NCI-H446 (cell line): Measurements from ENCODE around the gene PPP5C.
"Not testable (repeated sequence)": the region's sequence is repeated elsewhere in the genome, so short reads cannot be mapped to it uniquely, and the experiment has no call there.

Source experiments
- DNase-seq, 2 experiments: peaks; one replicate each; lab custom pipeline; 2025; lab: John Stamatoyannopoulos, UW

Gene PPP5C

GRCh38 chr19:46410205-46411087, 63.6 kb downstream of the PPP5C start:
- no peak for DNase-seq

GRCh38 chr19:46411088-46411924, 64.4 kb downstream of the PPP5C start:
- no peak for DNase-seq

- no peak for DNase-seq
Measured at GRCh38 chr19:46411925-46412649, 65.2 kb downstream of the PPP5C start.

GRCh38 chr19:46412650-46413261, 65.9 kb downstream of the PPP5C start:
- DNase-seq: no peak

GRCh38 chr19:46413262-46414031, 66.6 kb downstream of the PPP5C start, which contains the start of gene CCDC8:
Gene CCDC8 (minus strand): TSS chr19:46413564. CDS start chr19:46412810, 754 bp downstream.
- DNase-seq: no peak

GRCh38 chr19:46414899-46415298, 68.0 kb downstream of the PPP5C start:
- not testable (repeated sequence) for DNase-seq

GRCh38 chr19:46415804-46416709, 69.2 kb downstream of the PPP5C start:
- DNase-seq: peak; percentile 26 to 79

- no peak for DNase-seq
Measured at GRCh38 chr19:46420056-46420455, 73.2 kb downstream of the PPP5C start.

GRCh38 chr19:46422344-46422743, 75.5 kb downstream of the PPP5C start:
- no peak for DNase-seq

GRCh38 chr19:46423188-46423587, 76.3 kb downstream of the PPP5C start:
- no peak for DNase-seq

GRCh38 chr19:46426035-46426505, 79.2 kb downstream of the PPP5C start:
- no peak for DNase-seq

GRCh38 chr19:46426506-46427162, 79.7 kb downstream of the PPP5C start:
- peak in 1 of 2 experiments; percentile 58 for DNase-seq

- DNase-seq: no peak
Measured at GRCh38 chr19:46427518-46428045, 80.7 kb downstream of the PPP5C start.

GRCh38 chr19:46428239-46429135, 81.6 kb downstream of the PPP5C start, which contains the start of gene PNMA8C:
Gene PNMA8C (minus strand): TSS chr19:46428936. CDS start chr19:46428359, 577 bp downstream.
- no peak for DNase-seq

- no peak for DNase-seq
Measured at GRCh38 chr19:46429999-46430398, 83.1 kb downstream of the PPP5C start.

GRCh38 chr19:46431824-46432223, 84.9 kb downstream of the PPP5C start:
- DNase-seq: no peak

GRCh38 chr19:46433470-46433869, 86.6 kb downstream of the PPP5C start:
- not testable (repeated sequence) for DNase-seq

- DNase-seq: no peak
Measured at GRCh38 chr19:46435009-46435408, 88.1 kb downstream of the PPP5C start.
